Dedifferentiated amniotic fluid mesenchymal stem cell (primary cell): Measurements from ENCODE around the gene RGSL1.

Experiments
- DNase-seq: peaks from one replicate; pipeline ENCODE4 v3.0.0-alpha.2; 2016; ENCODE audit errors: extremely low spot score

RGSL1 gene

GRCh38 chr1:182549346-182549745, 99.4 kb downstream of the RGSL1 start:
- DNase-seq: no peak

GRCh38 chr1:182549811-182550210, 99.9 kb downstream of the RGSL1 start:
- DNase-seq: no peak

DNA sequence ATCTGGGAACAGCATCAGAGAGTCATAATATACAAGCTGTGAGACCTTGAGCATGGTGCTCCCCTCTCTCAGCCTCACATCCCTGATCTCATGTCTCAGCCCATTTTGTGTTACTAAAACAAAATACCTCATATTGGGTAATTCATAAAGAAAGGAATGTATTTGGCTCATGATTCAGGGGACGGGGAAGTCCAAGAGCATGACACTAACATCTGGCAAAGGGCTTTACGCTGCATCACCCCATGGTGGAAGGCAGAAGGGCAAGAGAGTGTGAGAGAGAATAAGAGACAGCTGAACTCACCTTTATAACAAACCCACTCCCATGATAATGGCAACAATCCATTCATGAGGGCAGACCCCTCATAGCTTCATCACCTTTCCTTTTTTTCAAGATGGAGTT, 102.6 kb downstream of the RGSL1 start:
- DNase-seq: no peak

DNA sequence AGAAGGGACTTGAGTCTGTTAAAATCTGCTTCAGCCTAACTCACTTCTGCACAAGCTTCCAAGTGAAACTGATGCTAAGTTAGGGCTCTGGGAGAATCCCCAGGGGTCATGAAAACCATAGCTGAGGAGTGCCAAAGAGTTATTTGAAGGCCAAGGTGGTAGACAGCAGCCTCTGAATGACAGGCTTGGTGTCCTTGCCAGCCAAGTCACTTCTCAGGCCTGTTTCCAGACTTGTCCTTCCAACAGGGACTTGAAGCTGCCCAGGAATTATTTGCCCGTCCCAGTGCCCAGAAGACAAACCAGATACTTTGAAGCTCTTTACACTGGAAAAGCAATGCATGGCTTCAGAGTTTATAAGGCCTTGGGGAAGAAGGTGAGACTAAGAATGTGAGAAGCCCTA, 105.5 kb downstream of the RGSL1 start:
- DNase-seq: no peak

DNA sequence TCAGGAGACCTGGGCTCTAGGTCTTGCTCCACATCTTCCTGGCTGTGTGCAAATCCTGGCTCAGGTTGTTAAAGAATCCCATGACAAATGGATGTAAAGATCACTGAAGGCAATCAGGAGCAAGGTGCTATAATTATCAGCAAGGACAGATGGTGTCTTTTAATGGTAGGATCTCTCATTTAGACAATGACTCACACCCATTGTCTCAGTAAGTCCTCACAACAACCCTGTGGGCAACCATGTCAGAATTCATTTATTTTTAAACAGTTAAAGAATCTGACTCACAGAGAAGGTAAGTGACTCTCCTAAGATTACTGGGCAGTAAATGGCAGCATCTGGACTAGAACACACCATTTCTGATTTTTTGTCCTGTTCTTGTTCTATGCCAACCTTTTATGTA, 106.3 kb downstream of the RGSL1 start:
- DNase-seq: no peak

- no peak for DNase-seq
These were observed 110.5 kb downstream of the RGSL1 start for GRCh38 chr1:182560392-182560984.

DNA sequence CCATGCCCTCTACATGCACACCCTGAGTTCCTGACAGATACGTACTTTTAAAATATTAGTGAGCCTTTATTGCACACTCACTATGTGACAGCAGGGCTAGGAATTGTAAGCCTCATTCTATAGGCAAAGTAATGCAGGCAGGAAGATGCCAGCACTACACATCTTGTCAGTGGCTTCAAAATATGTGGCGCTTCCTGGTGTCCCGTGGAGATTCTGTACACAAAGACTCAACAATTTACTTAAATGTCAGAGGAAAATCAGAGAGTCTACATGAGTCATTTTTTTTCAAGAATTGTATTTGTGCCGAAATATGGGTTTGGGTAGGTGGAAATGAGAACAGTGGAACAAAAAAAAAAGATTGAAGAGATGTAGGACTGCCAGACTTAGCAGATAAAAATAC, 111.5 kb downstream of the RGSL1 start:
- no peak for DNase-seq

DNA sequence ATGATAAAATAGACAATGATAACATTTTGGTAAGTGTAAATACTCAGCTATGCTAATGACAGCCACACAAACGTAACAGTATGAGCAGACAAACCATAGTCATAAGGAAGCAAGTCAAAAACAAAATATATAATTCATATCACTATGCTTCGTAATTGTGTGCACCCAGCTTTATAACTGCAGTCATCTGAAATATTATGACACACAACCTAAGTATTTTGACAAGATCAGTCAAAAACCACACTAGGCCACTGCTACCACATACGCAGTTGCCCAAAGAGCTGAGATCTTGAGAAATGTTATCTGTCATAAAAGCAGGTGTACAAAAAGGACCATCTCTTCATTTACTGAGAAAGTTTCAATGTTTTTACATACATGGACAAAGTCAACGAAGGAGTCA, 113.1 kb downstream of the RGSL1 start:
- DNase-seq: no peak

GRCh38 chr1:182564406-182565004, 114.6 kb downstream of the RGSL1 start:
- DNase-seq: no peak

DNA sequence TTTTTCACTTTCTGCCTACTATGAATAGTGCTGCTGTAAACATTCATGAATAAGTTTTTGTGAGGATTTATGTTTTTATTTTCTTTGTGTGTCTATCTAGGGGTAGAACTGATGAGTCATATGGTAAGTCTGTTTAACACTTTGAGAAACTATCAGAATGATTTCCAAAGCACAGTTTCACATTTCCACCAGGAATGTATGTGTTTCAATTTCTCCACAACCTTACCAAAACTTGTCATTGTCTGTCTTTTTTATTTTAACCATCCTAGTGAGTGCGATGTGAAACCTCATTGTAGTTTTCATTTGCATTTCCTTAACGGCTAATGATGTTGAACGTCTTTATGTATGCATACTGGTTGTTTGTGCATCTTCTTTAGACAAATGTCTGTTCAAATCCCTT, 115.6 kb downstream of the RGSL1 start:
- DNase-seq: no peak

DNA sequence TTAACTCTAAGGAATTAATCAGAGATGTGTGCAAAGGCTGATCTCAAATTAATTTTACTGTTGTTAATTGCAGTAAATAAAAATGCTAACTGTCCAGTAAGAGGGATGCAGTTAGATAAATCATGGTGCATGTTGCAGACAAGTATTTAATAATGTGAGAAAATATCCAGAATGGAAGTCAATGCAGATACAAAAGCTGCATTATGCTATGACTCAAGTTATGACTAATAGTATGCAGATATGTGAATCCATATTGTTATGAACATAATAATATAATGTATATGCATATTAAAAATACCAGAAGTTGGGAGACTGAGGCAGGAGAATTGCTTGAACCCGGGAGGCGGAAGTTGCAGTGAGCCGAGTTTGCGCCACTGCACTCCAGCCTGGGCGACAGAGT, 117.7 kb downstream of the RGSL1 start:
- DNase-seq: no peak

- no peak for DNase-seq
These were observed 118.8 kb downstream of the RGSL1 start for GRCh38 chr1:182568647-182569284.

GRCh38 chr1:182569939-182570610, 120.1 kb downstream of the RGSL1 start:
- DNase-seq: no peak

DNA sequence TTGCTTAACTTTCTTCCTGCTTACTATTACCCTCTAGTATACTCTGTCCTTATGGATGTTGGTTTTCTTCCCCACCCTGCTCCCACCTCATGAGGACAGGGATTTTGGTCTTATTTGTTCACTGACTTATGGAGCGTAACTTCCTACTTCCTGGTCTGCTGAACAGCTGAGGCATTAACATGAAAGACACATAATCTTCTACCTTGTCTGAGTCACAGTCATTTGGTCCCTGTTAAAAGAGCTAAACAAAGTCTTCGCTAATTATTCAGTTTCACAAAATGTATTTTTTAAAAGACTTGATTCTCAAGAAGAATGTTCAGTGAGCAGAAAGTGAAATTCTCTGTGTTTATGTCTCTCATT, 120.6 kb downstream of the RGSL1 start:
- no peak for DNase-seq

DNA sequence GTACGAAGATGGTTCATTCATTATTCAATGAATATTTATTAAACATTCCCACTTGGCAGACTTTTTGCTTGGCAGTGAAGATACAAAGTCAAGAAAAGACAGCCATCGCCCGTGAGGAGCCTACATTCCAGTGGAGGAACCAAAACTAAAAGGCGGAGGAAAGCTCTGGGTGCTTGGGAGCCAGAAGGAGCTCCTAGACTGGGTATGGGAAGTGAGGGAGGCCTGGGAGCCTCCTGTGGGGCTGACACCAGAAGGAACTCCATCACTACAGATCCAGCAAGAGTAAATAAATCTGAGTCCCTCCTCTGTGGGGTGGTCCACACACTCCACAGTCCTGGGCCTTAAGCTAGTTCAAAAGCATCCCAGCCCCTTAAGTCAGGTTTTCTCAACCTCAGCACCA, 124.2 kb downstream of the RGSL1 start:
- DNase-seq: no peak

- peak; percentile 56 for DNase-seq
These were observed 125.7 kb downstream of the RGSL1 start for GRCh38 chr1:182575540-182576149.

- no peak for DNase-seq
These were observed 130.8 kb downstream of the RGSL1 start for GRCh38 chr1:182580736-182581135.

- DNase-seq: no peak
These were observed 134.8 kb downstream of the RGSL1 start for GRCh38 chr1:182584746-182585145.

GRCh38 chr1:182586380-182586779, 136.4 kb downstream of the RGSL1 start:
- no peak for DNase-seq

DNA sequence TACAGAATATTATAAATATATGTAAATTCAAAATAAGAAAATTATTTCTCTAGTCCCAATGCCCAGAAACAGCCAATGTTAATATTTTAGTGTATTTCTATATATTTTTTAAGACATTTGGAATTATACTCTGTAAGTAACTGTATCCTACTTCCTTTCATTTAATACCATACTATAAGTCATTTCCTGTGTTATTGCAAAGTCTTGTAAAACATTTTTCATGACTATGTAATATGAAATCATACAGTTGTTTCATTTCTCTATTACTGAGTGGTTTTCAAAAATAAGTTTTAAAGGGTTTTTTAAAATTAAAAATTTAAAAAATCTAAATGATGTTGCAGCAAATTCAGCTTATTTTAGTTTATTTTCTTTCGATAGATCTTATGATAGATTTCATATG, 137.1 kb downstream of the RGSL1 start:
- DNase-seq: no peak

GRCh38 chr1:182587666-182588499, 137.9 kb downstream of the RGSL1 start:
- no peak for DNase-seq
